SK-N-SH (cell line): ENCODE data around the gene KRTAP19-1. TPM values are rescaled to one million over a fixed set of nuclear protein-coding genes. Genes with fewer than 3 reads are reported as not detected.

ENCODE experiments used
- CTCF ChIA-PET: fragments of 300-600, 350-600 bp; formaldehyde crosslinking; extraction: SDS; loops from one replicate; lab custom pipeline; 2021; lab: Yijun Ruan, JAX
- POLR2A ChIA-PET: fragments of 350-600 bp; sonication (Branson Sonifier 250); formaldehyde crosslinking; extraction: SDS; loops from one replicate; lab custom pipeline; 2020; ENCODE audit warnings: antibody characterized with exemption, inconsistent platforms; lab: Yijun Ruan, JAX
- DNase-seq: peaks from one replicate; pipeline ENCODE4 v3.0.0; 2012
- H2AFZ ChIP-seq: fragments of 200-600 bp; sonication (generic); 2 replicates; pipeline ENCODE4 v1.8.1; 2016; ENCODE audit warnings: antibody characterized with exemption, mild to moderate bottlenecking, low read depth
- H3F3A ChIP-seq: fragments of 200-600 bp; sonication (generic); replicated peaks from 2 replicates; pipeline ENCODE3; 2016; ENCODE audit warnings: antibody characterized with exemption, mild to moderate bottlenecking; ENCODE audit not compliant: insufficient read depth
- H3K27ac ChIP-seq, 2 experiments: fragments of 200-500 bp in 1 of 2; fragments of 200-600 bp in 1 of 2; sonication (Bioruptor generic) in 1 of 2; sonication (generic), shearing (Covaris generic) in 1 of 2; 2 replicates each; pipeline versions ENCODE4 v1.5.1 to v1.6.1; 2014 to 2016; ENCODE audit warnings: low read depth in 2 of 2, inconsistent platforms in 1 of 2, low read length in 1 of 2, mild to moderate bottlenecking in 1 of 2, mixed read lengths in 1 of 2
- H3K27me3 ChIP-seq: fragments of 200-600 bp; sonication (generic), shearing (Covaris generic); 2 replicates; pipeline ENCODE4 v1.6.1; 2016; ENCODE audit warnings: mixed run types; ENCODE audit not compliant: insufficient read depth
- H3K36me3 ChIP-seq, 2 experiments: fragments of 200-500 bp in 1 of 2; fragments of 200-600 bp in 1 of 2; sonication (Bioruptor generic) in 1 of 2; sonication (generic) in 1 of 2; replicated peaks in 1 of 2; 2 replicates each; pipeline versions ENCODE3 to v1.5.1; 2014 to 2016; ENCODE audit warnings: low read length in 1 of 2, mild to moderate bottlenecking in 1 of 2; ENCODE audit not compliant: insufficient read depth in 2 of 2, control insufficient read depth in 1 of 2
- H3K4me1 ChIP-seq, 2 experiments: fragments of 200-500 bp in 1 of 2; fragments of 200-600 bp in 1 of 2; sonication (Bioruptor generic) in 1 of 2; sonication (generic), shearing (Covaris generic) in 1 of 2; 2 replicates each; pipeline versions ENCODE4 v1.5.1 to v1.6.1; 2014 to 2016; ENCODE audit warnings: low read depth in 1 of 2, low read length in 1 of 2, mixed run types in 1 of 2; ENCODE audit not compliant: insufficient read depth in 2 of 2, control insufficient read depth in 1 of 2
- H3K4me2 ChIP-seq: fragments of 200-600 bp; sonication (generic), shearing (Covaris generic); 2 replicates; pipeline ENCODE4 v1.6.1; 2017; ENCODE audit warnings: mixed run types
- H3K4me3 ChIP-seq, 2 experiments: fragments of 200-500 bp in 1 of 2; fragments of 200-600 bp in 1 of 2; sonication (Bioruptor generic) in 1 of 2; sonication (generic), shearing (Covaris generic) in 1 of 2; 2 replicates each; pipeline versions ENCODE4 v1.5.1 to v1.8.1; 2014 to 2016; ENCODE audit warnings: low read depth in 2 of 2, inconsistent platforms in 1 of 2, low read length in 1 of 2, mild to moderate bottlenecking in 1 of 2, mixed read lengths in 1 of 2, moderate library complexity in 1 of 2
- H3K79me2 ChIP-seq: fragments of 200-600 bp; sonication (generic); 2 replicates; pipeline ENCODE4 v1.8.1; 2017; ENCODE audit warnings: mild to moderate bottlenecking; ENCODE audit not compliant: insufficient read depth
- H3K9ac ChIP-seq: fragments of 200-600 bp; sonication (generic); 2 replicates; pipeline ENCODE4 v1.6.1; 2017; ENCODE audit warnings: mixed run types
- H3K9me2 ChIP-seq: fragments of 200-600 bp; sonication (generic); 2 replicates; pipeline ENCODE4 v1.6.1; 2017; ENCODE audit warnings: mixed run types
- H3K9me3 ChIP-seq: fragments of 200-600 bp; sonication (generic); 2 replicates; pipeline ENCODE4 v1.6.1; 2017; ENCODE audit warnings: mixed run types, mild to moderate bottlenecking, moderate library complexity
- H4K20me1 ChIP-seq: fragments of 200-600 bp; sonication (generic); 2 replicates; pipeline ENCODE4 v1.6.1; 2017; ENCODE audit warnings: mild to moderate bottlenecking, mixed run types; ENCODE audit not compliant: insufficient read depth
- CHD2 ChIP-seq: fragments of 150-350 bp; IDR thresholded peaks from 2 replicates; pipeline ENCODE4 v1.6.1; 2018; ENCODE audit warnings: low read length; ENCODE audit not compliant: partially characterized antibody
- ELF1 ChIP-seq: IDR thresholded peaks from 2 replicates; pipeline ENCODE4 v1.4.0; 2012
- EZH2phosphoT487 ChIP-seq: fragments of 200-600 bp; sonication (generic); IDR thresholded peaks from 2 replicates; pipeline ENCODE4 v1.6.1; 2017; ENCODE audit warnings: low read depth, mixed run types, mild to moderate bottlenecking, antibody characterized with exemption, moderate library complexity, borderline replicate concordance
- FOSL2 ChIP-seq: IDR thresholded peaks from 2 replicates; pipeline ENCODE4 v1.4.0; 2012; ENCODE audit warnings: low read depth, mild to moderate bottlenecking, moderate library complexity, borderline replicate concordance
- FOXJ3 ChIP-seq: sonication (generic); formaldehyde crosslinking; IDR thresholded peaks from 2 replicates; pipeline ENCODE4 v1.5.1; 2020; ENCODE audit warnings: mild to moderate bottlenecking, missing genetic modification reagents
- FOXM1 ChIP-seq: IDR thresholded peaks from 2 replicates; pipeline ENCODE4 v1.4.0; 2012; ENCODE audit warnings: low read depth, mild to moderate bottlenecking
- GABPA ChIP-seq: IDR thresholded peaks from 2 replicates; pipeline ENCODE4 v1.4.0; 2012; ENCODE audit warnings: low read depth, mild to moderate bottlenecking
- MEF2A ChIP-seq: IDR thresholded peaks from 2 replicates; pipeline ENCODE4 v1.4.0; 2012; ENCODE audit warnings: low read depth, borderline replicate concordance
- MXI1 ChIP-seq: IDR thresholded peaks from 2 replicates; pipeline ENCODE4 v1.6.1; 2012; ENCODE audit warnings: mild to moderate bottlenecking, low read depth, low read length, improper control_type of control experiment
- NRF1 ChIP-seq: IDR thresholded peaks from 2 replicates; pipeline ENCODE4 v1.6.1; 2012; ENCODE audit warnings: low read depth, mild to moderate bottlenecking, low read length
- POLR2AphosphoS5 ChIP-seq: IDR thresholded peaks from 2 replicates; pipeline ENCODE4 v1.6.1; 2012; ENCODE audit warnings: low read depth, low read length
- RAD21 ChIP-seq: IDR thresholded peaks from 2 replicates; pipeline ENCODE4 v1.6.1; 2012; ENCODE audit warnings: mild to moderate bottlenecking, low read length
- SMC3 ChIP-seq: IDR thresholded peaks from 2 replicates; pipeline ENCODE4 v1.6.1; 2012; ENCODE audit warnings: low read depth, low read length, improper control_type of control experiment
- TAF1 ChIP-seq: IDR thresholded peaks from 2 replicates; pipeline ENCODE4 v1.6.1; 2012; ENCODE audit warnings: low read depth, mild to moderate bottlenecking, low read length, moderate library complexity, borderline replicate concordance
- TEAD4 ChIP-seq: IDR thresholded peaks from 2 replicates; pipeline ENCODE4 v1.4.0; 2012; ENCODE audit warnings: mild to moderate bottlenecking, borderline replicate concordance; ENCODE audit not compliant: insufficient read depth
- YY1 ChIP-seq: IDR thresholded peaks from 2 replicates; pipeline ENCODE4 v1.4.0; 2012; ENCODE audit warnings: low read depth, mild to moderate bottlenecking
- WGBS: methylation state at CpG from one replicate; pipeline ENCODE4 v1.1.6; 2017; ENCODE audit warnings: low lambda C conversion rate; 5-methylcytosine and 5-hydroxymethylcytosine counted together
- polyA plus RNA-seq, 3 experiments: library from polyadenylated mRNA; depleted of rRNA; stranded (reverse); fragments of >200 nt; gene quantifications; 2 replicates each; pipeline ENCODE4 v1.2.3, GENCODE V29; 2012
- TF ChIP-seq, protein P1 (sequence below): IDR thresholded peaks from 2 replicates; pipeline ENCODE4 v1.4.0; 2012; ENCODE audit warnings: low read depth, borderline replicate concordance
- TF ChIP-seq, protein P2 (sequence below): fragments of 150-350 bp; IDR thresholded peaks from 2 replicates; pipeline ENCODE4 v1.6.1; 2017; ENCODE audit warnings: antibody characterized with exemption, low read length, low read depth, borderline replicate concordance
- TF ChIP-seq, protein P3 (sequence below): fragments of 150-350 bp; IDR thresholded peaks from 2 replicates; pipeline ENCODE4 v1.6.1; 2016; ENCODE audit warnings: mild to moderate bottlenecking, low read depth, low read length
- TF ChIP-seq, protein P4 (sequence below): fragments of 200-600 bp; sonication (generic); IDR thresholded peaks from 2 replicates; pipeline ENCODE4 v1.6.1; 2017; ENCODE audit warnings: antibody characterized with exemption, mild to moderate bottlenecking, moderate library complexity
- TF ChIP-seq, protein P5 (sequence below): IDR thresholded peaks from 2 replicates; pipeline ENCODE4; 2012

KRTAP19-1 gene
- polyA plus RNA-seq, 1 of the 3 experiments (the other 2 are of a cell fraction), result not detected

DNA sequence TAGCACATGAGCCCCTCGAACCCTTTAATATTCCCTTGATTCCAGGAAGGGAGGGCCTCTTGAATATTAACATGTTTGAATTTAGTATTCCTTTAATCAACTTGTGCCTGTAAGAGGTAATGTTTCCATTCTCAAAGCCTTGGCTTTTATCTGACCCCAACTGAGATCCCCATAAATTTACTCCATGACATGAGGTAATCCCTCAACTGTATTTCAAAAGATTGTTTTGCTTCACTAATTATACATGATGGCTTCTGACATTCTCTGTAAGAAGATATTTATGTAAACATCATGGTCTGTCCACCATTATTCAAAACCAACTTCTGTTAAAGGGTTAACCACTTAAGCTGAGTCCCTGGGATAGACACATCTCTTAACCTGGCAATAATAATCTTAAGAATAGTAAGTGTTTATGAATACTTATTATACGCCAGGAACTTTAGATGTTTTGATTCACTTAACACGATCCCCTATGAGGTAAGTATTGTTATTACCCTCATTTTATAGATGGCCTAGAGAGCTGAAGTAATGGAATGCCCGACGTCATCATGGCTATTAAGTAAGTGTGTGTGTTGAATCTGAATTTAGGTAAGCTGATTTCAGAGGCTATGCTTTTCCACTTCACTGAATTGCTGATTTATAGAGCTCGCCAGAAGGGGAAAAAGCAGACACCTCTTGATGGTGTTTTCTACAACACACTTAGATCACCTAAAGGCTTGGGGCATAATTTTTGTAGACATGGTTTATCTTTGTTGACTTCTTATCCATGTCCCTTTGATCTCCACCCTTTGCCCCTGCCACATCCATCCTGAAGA, 11.1 kb downstream of the KRTAP19-1 start:
- ChIA-PET POLR2A (no interaction called here), CTCF (no interaction called here)
- Histone ChIP-seq H3F3A (no peaks in the 10 kb centered on the region), H3K79me2 (no peaks in the 10 kb centered on the region), H3K27ac (no peak overlapping the region), H3K9me3 (no peaks in the 10 kb centered on the region), H3K9me2 (no peaks in the 10 kb centered on the region), H2AFZ (no peak overlapping the region), H3K4me2 (no peak overlapping the region), H3K27me3 (no peaks in the 10 kb centered on the region)
- no peak for DNase-seq
- TF ChIP-seq, protein P1, sequence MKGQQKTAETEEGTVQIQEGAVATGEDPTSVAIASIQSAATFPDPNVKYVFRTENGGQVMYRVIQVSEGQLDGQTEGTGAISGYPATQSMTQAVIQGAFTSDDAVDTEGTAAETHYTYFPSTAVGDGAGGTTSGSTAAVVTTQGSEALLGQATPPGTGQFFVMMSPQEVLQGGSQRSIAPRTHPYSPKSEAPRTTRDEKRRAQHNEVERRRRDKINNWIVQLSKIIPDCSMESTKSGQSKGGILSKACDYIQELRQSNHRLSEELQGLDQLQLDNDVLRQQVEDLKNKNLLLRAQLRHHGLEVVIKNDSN, result no peak
- no peak for TF ChIP-seq ELF1
- TF ChIP-seq FOXM1, result no peak
- no peak for TF ChIP-seq TAF1
- TF ChIP-seq, protein P2, sequence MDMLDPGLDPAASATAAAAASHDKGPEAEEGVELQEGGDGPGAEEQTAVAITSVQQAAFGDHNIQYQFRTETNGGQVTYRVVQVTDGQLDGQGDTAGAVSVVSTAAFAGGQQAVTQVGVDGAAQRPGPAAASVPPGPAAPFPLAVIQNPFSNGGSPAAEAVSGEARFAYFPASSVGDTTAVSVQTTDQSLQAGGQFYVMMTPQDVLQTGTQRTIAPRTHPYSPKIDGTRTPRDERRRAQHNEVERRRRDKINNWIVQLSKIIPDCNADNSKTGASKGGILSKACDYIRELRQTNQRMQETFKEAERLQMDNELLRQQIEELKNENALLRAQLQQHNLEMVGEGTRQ, result no peak
- no peak for TF ChIP-seq CHD2
- no peak for TF ChIP-seq FOXJ3 (CRISPR knock-in tag)
- no peak for TF ChIP-seq MXI1
- TF ChIP-seq, all 33 proteins: peak for 0
- Histone ChIP-seq H3K4me3 (no peak overlapping the region), H3K36me3 (no peaks in the 10 kb centered on the region), H3K9ac (no peak overlapping the region), H3K4me1 (no peaks in the 10 kb centered on the region), H4K20me1 (no peaks in the 10 kb centered on the region)
- WGBS, result 1% methylated on average over 6 of the region's 6 CpGs

DNA sequence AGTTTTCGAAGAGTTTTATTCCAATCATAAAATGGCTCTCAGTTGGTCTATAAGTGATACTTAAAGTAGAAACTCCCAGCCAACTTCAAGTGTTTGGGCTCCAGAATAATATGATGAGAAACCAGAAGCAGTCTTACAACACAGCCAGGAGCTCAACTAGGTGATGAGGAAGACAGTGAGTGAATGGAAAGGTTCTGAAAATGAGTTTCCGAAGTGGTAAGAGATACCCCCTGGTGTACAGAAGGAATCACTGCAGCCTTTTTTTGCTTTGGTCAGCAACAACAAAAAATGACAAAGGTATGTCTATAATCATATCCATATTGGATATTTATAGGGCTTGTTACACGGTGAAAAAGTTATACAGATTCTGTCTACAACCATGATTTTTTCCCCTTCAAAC, 16.5 kb downstream of the KRTAP19-1 start:
- Histone ChIP-seq H3K9ac (no peak overlapping the region), H3K27me3 (no peaks in the 10 kb centered on the region), H2AFZ (no peak overlapping the region), H4K20me1 (no peaks in the 10 kb centered on the region), H3F3A (no peaks in the 10 kb centered on the region), H3K27ac (no peak overlapping the region), H3K4me3 (no peak overlapping the region; a peak in 1 of 4 replicates), H3K9me3 (no peaks in the 10 kb centered on the region), H3K79me2 (no peaks in the 10 kb centered on the region), H3K4me1 (no peaks in the 10 kb centered on the region), H3K9me2 (no peaks in the 10 kb centered on the region), H3K4me2 (no peak overlapping the region), H3K36me3 (no peaks in the 10 kb centered on the region)
- ChIA-PET POLR2A (no interaction called here), CTCF (interaction anchor here (0.6 to 0.7 kb wide), 3 partner anchors 9 to 12 kb away, joined by 3 read pairs; no protein-coding TSS in a partner anchor)
- WGBS, result 7% methylated on average over 3 of the region's 3 CpGs
- peak; percentile 12 for DNase-seq
- TF ChIP-seq EZH2phosphoT487, result no peak
- TF ChIP-seq NRF1, result no peak
- peak; percentile 32; the same call in 1 of the 2 replicates for TF ChIP-seq SMC3
- TF ChIP-seq, protein P3, sequence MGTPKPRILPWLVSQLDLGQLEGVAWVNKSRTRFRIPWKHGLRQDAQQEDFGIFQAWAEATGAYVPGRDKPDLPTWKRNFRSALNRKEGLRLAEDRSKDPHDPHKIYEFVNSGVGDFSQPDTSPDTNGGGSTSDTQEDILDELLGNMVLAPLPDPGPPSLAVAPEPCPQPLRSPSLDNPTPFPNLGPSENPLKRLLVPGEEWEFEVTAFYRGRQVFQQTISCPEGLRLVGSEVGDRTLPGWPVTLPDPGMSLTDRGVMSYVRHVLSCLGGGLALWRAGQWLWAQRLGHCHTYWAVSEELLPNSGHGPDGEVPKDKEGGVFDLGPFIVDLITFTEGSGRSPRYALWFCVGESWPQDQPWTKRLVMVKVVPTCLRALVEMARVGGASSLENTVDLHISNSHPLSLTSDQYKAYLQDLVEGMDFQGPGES, result no peak
- no peak for TF ChIP-seq GABPA
- TF ChIP-seq, protein P1, result no peak
- TF ChIP-seq, protein P4, sequence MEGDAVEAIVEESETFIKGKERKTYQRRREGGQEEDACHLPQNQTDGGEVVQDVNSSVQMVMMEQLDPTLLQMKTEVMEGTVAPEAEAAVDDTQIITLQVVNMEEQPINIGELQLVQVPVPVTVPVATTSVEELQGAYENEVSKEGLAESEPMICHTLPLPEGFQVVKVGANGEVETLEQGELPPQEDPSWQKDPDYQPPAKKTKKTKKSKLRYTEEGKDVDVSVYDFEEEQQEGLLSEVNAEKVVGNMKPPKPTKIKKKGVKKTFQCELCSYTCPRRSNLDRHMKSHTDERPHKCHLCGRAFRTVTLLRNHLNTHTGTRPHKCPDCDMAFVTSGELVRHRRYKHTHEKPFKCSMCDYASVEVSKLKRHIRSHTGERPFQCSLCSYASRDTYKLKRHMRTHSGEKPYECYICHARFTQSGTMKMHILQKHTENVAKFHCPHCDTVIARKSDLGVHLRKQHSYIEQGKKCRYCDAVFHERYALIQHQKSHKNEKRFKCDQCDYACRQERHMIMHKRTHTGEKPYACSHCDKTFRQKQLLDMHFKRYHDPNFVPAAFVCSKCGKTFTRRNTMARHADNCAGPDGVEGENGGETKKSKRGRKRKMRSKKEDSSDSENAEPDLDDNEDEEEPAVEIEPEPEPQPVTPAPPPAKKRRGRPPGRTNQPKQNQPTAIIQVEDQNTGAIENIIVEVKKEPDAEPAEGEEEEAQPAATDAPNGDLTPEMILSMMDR, result peak; percentile 74
- no peak for TF ChIP-seq MEF2A
- no peak for TF ChIP-seq FOSL2
- TF ChIP-seq RAD21, result peak; percentile 35; the same call in 1 of the 2 replicates
- TF ChIP-seq, protein P5, sequence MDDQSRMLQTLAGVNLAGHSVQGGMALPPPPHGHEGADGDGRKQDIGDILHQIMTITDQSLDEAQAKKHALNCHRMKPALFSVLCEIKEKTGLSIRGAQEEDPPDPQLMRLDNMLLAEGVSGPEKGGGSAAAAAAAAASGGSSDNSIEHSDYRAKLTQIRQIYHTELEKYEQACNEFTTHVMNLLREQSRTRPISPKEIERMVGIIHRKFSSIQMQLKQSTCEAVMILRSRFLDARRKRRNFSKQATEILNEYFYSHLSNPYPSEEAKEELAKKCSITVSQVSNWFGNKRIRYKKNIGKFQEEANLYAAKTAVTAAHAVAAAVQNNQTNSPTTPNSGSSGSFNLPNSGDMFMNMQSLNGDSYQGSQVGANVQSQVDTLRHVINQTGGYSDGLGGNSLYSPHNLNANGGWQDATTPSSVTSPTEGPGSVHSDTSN, result no peak
- TF ChIP-seq POLR2AphosphoS5, result no peak
- no peak for TF ChIP-seq TEAD4
- no peak for TF ChIP-seq FOXM1
- TF ChIP-seq YY1, result no peak
